ENCODE results near the gene IKBKE.

- TF ChIP-seq TCF7L2 (IDR thresholded peaks at IDR 0.05; ENCODE audit: low read depth, low read length) (no peak), CTCF (IDR thresholded peaks at IDR 0.05) (no peak)
These were observed 2.6 kb downstream of the IKBKE start for GRCh38 chr1:206472886-206473285.
